GM12878 (cell line): ENCODE results near the gene KCNJ10. TPM values are rescaled to one million over a fixed set of nuclear protein-coding genes. Genes with fewer than 3 reads are reported as not detected.

Experiments
- ATAC-seq: fragments of 200-7000 bp; cut with Tn5 transposase; 3 replicates; pipeline ENCODE4 v1.9.1; 2020; ENCODE audit warnings: mild to moderate bottlenecking, moderate library complexity
- BruUV-seq: library from RNA; stranded (reverse); fragments of 400-500 nt; replicated peaks from 2 replicates; lab custom pipeline; 2021; lab: Mats Ljungman, UMichigan
- CTCF ChIA-PET: fragments of 300-600 bp; sonication (Branson Sonifier 250); formaldehyde crosslinking; extraction: SDS; loops from one replicate; lab custom pipeline; 2021; ENCODE audit warnings: inconsistent platforms; lab: Yijun Ruan, JAX
- POLR2A ChIA-PET: fragments of 350-600 bp; formaldehyde crosslinking; extraction: SDS; loops from one replicate; lab custom pipeline; 2021; ENCODE audit warnings: inconsistent platforms; lab: Charles Lee
- RAD21 ChIA-PET: fragments of 300-600 bp; sonication (Branson Sonifier 250); formaldehyde crosslinking; loops from one replicate; lab custom pipeline; 2023; ENCODE audit warnings: antibody characterized with exemption; ENCODE audit not compliant: unreplicated experiment; lab: Charles Lee
- SMC1A ChIA-PET: fragments of 300-600 bp; sonication (Branson Sonifier 250); formaldehyde crosslinking; loops from one replicate; lab custom pipeline; 2023; ENCODE audit not compliant: unreplicated experiment, uncharacterized antibody; lab: Charles Lee
- DNase-seq: peaks from one replicate; pipeline ENCODE4 v3.0.0-alpha.2; 2011; ENCODE audit warnings: low read depth, low spot score
- FAIRE-seq: peaks from 3 replicates; lab custom pipeline; 2011; peaks lifted over from hg19 to GRCh38; lab: Jason Lieb, UNC
- H2AFZ ChIP-seq: 2 replicates; pipeline ENCODE4 v1.6.0; 2011; ENCODE audit warnings: low read depth, low read length, control low read depth; ENCODE audit not compliant: control insufficient read depth
- H3K27ac ChIP-seq: 2 replicates; pipeline ENCODE4 v1.5.1; 2011; ENCODE audit warnings: control low read depth; ENCODE audit not compliant: control insufficient read depth, insufficient read depth
- H3K27me3 ChIP-seq, 2 experiments: replicated peaks in 1 of 2; 2 replicates each; pipeline versions ENCODE4 v1.6.0 to v1.6.1; 2011; ENCODE audit warnings: low read length in 1 of 2; ENCODE audit not compliant: control insufficient read depth in 2 of 2, insufficient read depth in 2 of 2
- H3K36me3 ChIP-seq, 2 experiments: 2 replicates each; pipeline ENCODE4 v1.5.1; 2011; ENCODE audit warnings: low read length in 1 of 2; ENCODE audit not compliant: control insufficient read depth in 2 of 2, insufficient read depth in 2 of 2
- H3K4me1 ChIP-seq: 2 replicates; pipeline ENCODE4 v1.6.1; 2011; ENCODE audit warnings: mild to moderate bottlenecking, low read length, moderate library complexity, mixed read lengths; ENCODE audit not compliant: control insufficient read depth, insufficient read depth
- H3K4me2 ChIP-seq: 2 replicates; pipeline ENCODE4 v1.6.0; 2011; ENCODE audit warnings: control low read depth; ENCODE audit not compliant: control insufficient read depth, insufficient read depth
- H3K4me3 ChIP-seq: fragments of 200-600 bp; sonication (generic); 2 replicates; pipeline ENCODE4 v1.5.1; 2016
- H3K79me2 ChIP-seq: 2 replicates; pipeline ENCODE4 v1.6.0; 2011; ENCODE audit warnings: low read length; ENCODE audit not compliant: control insufficient read depth, insufficient read depth
- H3K9ac ChIP-seq: 2 replicates; pipeline ENCODE4 v1.8.0; 2011; ENCODE audit warnings: low read length, control low read depth, mixed read lengths; ENCODE audit not compliant: control insufficient read depth, insufficient read depth
- H3K9me3 ChIP-seq: replicated peaks from 3 replicates; pipeline ENCODE4 v1.5.1; 2011; ENCODE audit warnings: mild to moderate bottlenecking, low read length; ENCODE audit not compliant: control insufficient read depth, insufficient read depth
- H4K20me1 ChIP-seq: 2 replicates; pipeline ENCODE4 v1.6.0; 2011; ENCODE audit not compliant: control insufficient read depth, insufficient read depth
- BACH1 ChIP-seq: fragments of 450-650 bp; IDR thresholded peaks from 2 replicates; pipeline ENCODE4 v1.6.1; 2017; ENCODE audit warnings: mild to moderate bottlenecking, borderline replicate concordance
- CHD4 ChIP-seq: fragments of 200-600 bp; sonication (generic); IDR thresholded peaks from 2 replicates; pipeline ENCODE4 v1.6.1; 2016; ENCODE audit warnings: mild to moderate bottlenecking
- EED ChIP-seq: sonication (generic); IDR thresholded peaks from 2 replicates; pipeline ENCODE4 v1.6.1; 2016; ENCODE audit warnings: antibody characterized with exemption, low read depth
- ESRRA ChIP-seq: IDR thresholded peaks from 2 replicates; pipeline ENCODE4 v1.6.1; 2012; ENCODE audit warnings: mild to moderate bottlenecking, low read length, improper control_type of control experiment
- GATAD2B ChIP-seq: fragments of 450-650 bp; conservative IDR thresholded peaks from 2 replicates; pipeline ENCODE4 v1.6.1; 2017; ENCODE audit warnings: low read depth, mild to moderate bottlenecking, moderate library complexity
- NFXL1 ChIP-seq: fragments of 450-650 bp; IDR thresholded peaks from 2 replicates; pipeline ENCODE4 v1.6.1; 2017; ENCODE audit warnings: antibody characterized with exemption, mild to moderate bottlenecking, borderline replicate concordance
- NFYA ChIP-seq: IDR thresholded peaks from 2 replicates; pipeline ENCODE4 v1.6.1; 2011; ENCODE audit warnings: low read depth, mild to moderate bottlenecking, low read length, improper control_type of control experiment, borderline replicate concordance
- NR2C2 ChIP-seq: IDR thresholded peaks from 2 replicates; pipeline ENCODE4 v1.6.1; 2011; ENCODE audit warnings: borderline replicate concordance, low read depth; ENCODE audit not compliant: control insufficient read depth, insufficient read length
- NRF1 ChIP-seq: conservative IDR thresholded peaks from 2 replicates; pipeline ENCODE4 v1.6.1; 2011; ENCODE audit warnings: mild to moderate bottlenecking, low read depth, low read length, improper control_type of control experiment
- PAX5 ChIP-seq: IDR thresholded peaks from 2 replicates; pipeline ENCODE4 v1.6.1; 2011; ENCODE audit warnings: low read depth, low read length, borderline replicate concordance
- PRDM15 ChIP-seq: fragments of 450-650 bp; formaldehyde crosslinking; IDR thresholded peaks from 2 replicates; pipeline ENCODE4 v1.4.0; 2020; ENCODE audit warnings: mild to moderate bottlenecking, moderate library complexity
- RAD21 ChIP-seq: IDR thresholded peaks from 2 replicates; pipeline ENCODE4 v1.6.1; 2011; ENCODE audit warnings: mild to moderate bottlenecking, low read depth, low read length, moderate library complexity; ENCODE audit not compliant: insufficient read depth
- SREBF1 ChIP-seq: IDR thresholded peaks from 2 replicates; pipeline ENCODE4 v1.6.1; 2012; ENCODE audit warnings: mild to moderate bottlenecking, low read length
- STAT1 ChIP-seq: fragments of 450-650 bp; conservative IDR thresholded peaks from 2 replicates; pipeline ENCODE4 v1.6.1; 2014; ENCODE audit warnings: antibody characterized with exemption, mild to moderate bottlenecking
- TCF7 ChIP-seq: IDR thresholded peaks from 2 replicates; pipeline ENCODE4 v1.6.1; 2014; ENCODE audit warnings: antibody characterized with exemption, borderline replicate concordance
- USF1 ChIP-seq: IDR thresholded peaks from 2 replicates; pipeline ENCODE4 v1.6.1; 2011; ENCODE audit warnings: borderline replicate concordance, low read depth, mild to moderate bottlenecking, moderate library complexity, mixed read lengths, low read length; ENCODE audit not compliant: insufficient read depth; ENCODE audit errors: extremely low read length
- ZBTB11 ChIP-seq: fragments of 450-650 bp; formaldehyde crosslinking; IDR thresholded peaks from 2 replicates; pipeline ENCODE4 v1.5.0; 2022; ENCODE audit warnings: mild to moderate bottlenecking, missing genetic modification characterization
- ZNF217 ChIP-seq: fragments of 450-650 bp; IDR thresholded peaks from 2 replicates; pipeline ENCODE4 v1.6.1; 2017; ENCODE audit warnings: antibody characterized with exemption, mild to moderate bottlenecking
- in situ Hi-C: fragments of 300-500 bp; cut with MboI; formaldehyde crosslinking; loops from 9 replicates; pipeline ENCODE4 v1.14.3; 2018; ENCODE audit warnings: mixed read lengths
- intact Hi-C: fragments of 100-400 bp; cut with micrococcal nuclease; formaldehyde crosslinking; loops from one replicate; pipeline ENCODE4 v1.14.2; 2022; ENCODE audit not compliant: unreplicated experiment
- polyA plus RNA-seq, 11 experiments: library from polyadenylated mRNA; depleted of rRNA in 4 of 11; unstranded in 6 of 11; stranded (reverse) in 5 of 11; fragments of >200 nt; fragmentation: Nextera tagmentation in 4 of 11; fragmentation: Illumina TruSeq in 1 of 11; extraction: Ambion mirVana in 4 of 11; extraction: Trizol in 1 of 11; gene quantifications; 1 replicate in 1 of 11; 2 replicates in 10 of 11; pipeline versions ENCODE4 v1.2.1 to v1.2.3, GENCODE V29; 2011 to 2016; ENCODE audit warnings: inconsistent platforms in 2 of 11, missing spikeins in 2 of 11, low read depth in 1 of 11
- total RNA-seq, 4 experiments: library from RNA; depleted of rRNA in 3 of 4; stranded (reverse); fragments of >200 nt in 3 of 4; fragmentation: Illumina TruSeq in 1 of 4; extraction: Trizol in 1 of 4; gene quantifications; 2 replicates each; pipeline versions ENCODE4 v1.2.1 to v1.2.3, GENCODE V29; 2013 to 2021
- TF ChIP-seq, protein P1 (sequence below): IDR thresholded peaks from 2 replicates; pipeline ENCODE4 v1.6.1; 2012; ENCODE audit warnings: low read depth, low read length, improper control_type of control experiment

Gene KCNJ10
- total and polyA plus RNA-seq, 10 of the 15 experiments (the other 5 are each of a cell fraction or from before 2014, with no cell fraction given) = 0.01 to 0.29 (median 0.09) TPM; not detected in 2

- H3K27ac ChIP-seq = no peak overlapping the region
- SMC1A ChIA-PET = no interaction called here
- no peak for DNase-seq
- H3K4me2 ChIP-seq = no peak overlapping the region
- no peak overlapping the region for H3K9ac ChIP-seq
- POLR2A ChIA-PET = no interaction called here
- in situ Hi-C loops (no loop called here), intact Hi-C loops (no loop called here)
- CTCF ChIA-PET = interaction anchor here (1.3 kb wide), 1 partner anchor 9 kb away, joined by 6 read pairs; no protein-coding TSS in a partner anchor
- RAD21 ChIA-PET = no interaction called here
- no peak overlapping the region for H3K4me3 ChIP-seq
- no peak overlapping the region for H2AFZ ChIP-seq
- H3K36me3 ChIP-seq = no peaks in the 10 kb centered on the region
- no peaks in the 10 kb centered on the region for H3K4me1 ChIP-seq
- no peaks in the 10 kb centered on the region; a peak in 1 of 4 replicates for H3K27me3 ChIP-seq
- no peak for TF ChIP-seq ZBTB11
- no peak for TF ChIP-seq SREBF1
- no peak for TF ChIP-seq BACH1
- TF ChIP-seq RAD21 = no peak
- TF ChIP-seq NR2C2 = no peak
- TF ChIP-seq PRDM15 (CRISPR knock-in tag) = no peak
- TF ChIP-seq USF1 = no peak
- TF ChIP-seq CHD4 = no peak
- TF ChIP-seq, protein P1, sequence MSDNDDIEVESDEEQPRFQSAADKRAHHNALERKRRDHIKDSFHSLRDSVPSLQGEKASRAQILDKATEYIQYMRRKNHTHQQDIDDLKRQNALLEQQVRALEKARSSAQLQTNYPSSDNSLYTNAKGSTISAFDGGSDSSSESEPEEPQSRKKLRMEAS = no peak
- no peak for TF ChIP-seq TCF7
- TF ChIP-seq NFYA = no peak
- TF ChIP-seq ESRRA = no peak
- TF ChIP-seq PAX5 = no peak
- TF ChIP-seq STAT1 = no peak
- TF ChIP-seq NRF1 = no peak
- TF ChIP-seq ZNF217 = no peak
- no peak for TF ChIP-seq EED
- no peak for TF ChIP-seq GATAD2B
- no peak for TF ChIP-seq NFXL1
- no peaks in the 10 kb centered on the region for H4K20me1 ChIP-seq
- BruUV-seq = no TSS peak
- no peaks in the 10 kb centered on the region for H3K79me2 ChIP-seq
- no peak for ATAC-seq
- no peaks in the 10 kb centered on the region for H3K9me3 ChIP-seq
- no peak for FAIRE-seq
Measured at GRCh38 chr1:159996653-159997052, 73.3 kb downstream of the KCNJ10 start.
